H1 (cell line): ENCODE results near the gene SLC6A19. TPM values are rescaled to one million over a fixed set of nuclear protein-coding genes. Genes with fewer than 3 reads are reported as not detected.

Experiments used
- CBX8 ChIP-seq: fragments of 300-800, 300-1000 bp; sonication (generic); IDR thresholded peaks from 2 replicates; pipeline ENCODE4 v1.7.1; 2016; ENCODE audit warnings: low read depth, low read length, borderline replicate concordance
- polyA plus RNA-seq, 7 experiments: library from polyadenylated mRNA; depleted of rRNA in 3 of 7; stranded (reverse) in 5 of 7; unstranded in 2 of 7; fragments of >200 nt in 5 of 7; fragments of 200-250 nt in 2 of 7; gene quantifications; 1 replicate in 5 of 7; 2 replicates in 1 of 7; 4 replicates in 1 of 7; pipeline versions ENCODE4 v1.2.1 to v1.2.3, GENCODE V29; 2011 to 2013; ENCODE audit warnings: missing spikeins in 2 of 7, mixed read lengths in 2 of 7
- total RNA-seq: library from RNA; stranded (reverse); fragmentation: NEBNext Ultra II Directional; extraction: Animal tissue kit (Norgen Biotek cat#: 25700); gene quantifications from 2 replicates; pipeline ENCODE4 v1.2.1, GENCODE V29; 2021

SLC6A19 gene
- total and polyA plus RNA-seq, 2 of the 8 experiments (the other 6 are each of a cell fraction or from before 2014, with no cell fraction given) = 0.02 TPM; not detected in 1

GRCh38 chr5:1207555-1207954 lies 6.2 kb downstream of the SLC6A19 start (continued):
- no peak for TF ChIP-seq CBX8
- TF ChIP-seq, all 59 proteins: peak for 0
